IPS-18a (cell line): ENCODE data around the gene SHROOM4.

Source experiments
- H3K27ac ChIP-seq: one replicate; pipeline ENCODE4 v1.5.1; 2013; ENCODE audit warnings: low read length
- H3K27me3 ChIP-seq: one replicate; pipeline ENCODE4 v1.6.1; 2013; ENCODE audit warnings: mild to moderate bottlenecking, low read length; ENCODE audit not compliant: control insufficient read depth, insufficient read depth
- H3K36me3 ChIP-seq: one replicate; pipeline ENCODE4 v1.6.1; 2013; ENCODE audit warnings: low read depth, low read length; ENCODE audit not compliant: control insufficient read depth
- H3K4me1 ChIP-seq: one replicate; pipeline ENCODE4 v1.6.1; 2013; ENCODE audit warnings: low read depth, low read length; ENCODE audit not compliant: control insufficient read depth
- H3K4me3 ChIP-seq: one replicate; pipeline ENCODE4 v1.5.1; 2013; ENCODE audit warnings: low read length
- H3K9ac ChIP-seq: one replicate; pipeline ENCODE4 v1.6.1; 2013; ENCODE audit warnings: mild to moderate bottlenecking, low read length, moderate library complexity
- H3K9me3 ChIP-seq: one replicate; pipeline ENCODE4 v1.6.1; 2013; ENCODE audit warnings: low read depth, low read length; ENCODE audit not compliant: control insufficient read depth

Gene SHROOM4

DNA sequence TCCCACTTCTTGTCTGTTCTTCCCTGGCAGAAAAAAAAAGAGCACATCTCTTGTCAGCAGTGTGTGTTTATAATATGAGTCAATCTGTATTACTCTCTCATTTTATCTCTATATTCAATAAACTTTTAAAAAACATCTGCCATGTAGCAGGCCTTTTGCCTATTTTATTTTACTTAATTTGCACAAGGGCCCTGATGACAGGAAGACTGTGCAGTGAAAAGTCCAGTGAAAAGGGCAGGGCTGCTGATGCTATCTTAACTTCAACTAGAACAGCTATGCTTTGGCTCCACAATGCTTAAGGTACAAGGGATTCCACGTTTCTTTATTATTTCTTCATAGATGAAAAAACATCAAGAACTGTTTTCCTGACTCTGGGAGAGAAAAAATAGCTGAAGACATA lies 246.4 kb downstream of the SHROOM4 start:
- Histone ChIP-seq H3K27ac (no peak overlapping the region), H3K9me3 (peaks cover 10% of the 10 kb centered on the region), H3K9ac (no peak overlapping the region), H3K4me1 (peaks cover 5% of the 10 kb centered on the region), H3K27me3 (no peaks in the 10 kb centered on the region), H3K4me3 (no peak overlapping the region), H3K36me3 (no peaks in the 10 kb centered on the region)

DNA sequence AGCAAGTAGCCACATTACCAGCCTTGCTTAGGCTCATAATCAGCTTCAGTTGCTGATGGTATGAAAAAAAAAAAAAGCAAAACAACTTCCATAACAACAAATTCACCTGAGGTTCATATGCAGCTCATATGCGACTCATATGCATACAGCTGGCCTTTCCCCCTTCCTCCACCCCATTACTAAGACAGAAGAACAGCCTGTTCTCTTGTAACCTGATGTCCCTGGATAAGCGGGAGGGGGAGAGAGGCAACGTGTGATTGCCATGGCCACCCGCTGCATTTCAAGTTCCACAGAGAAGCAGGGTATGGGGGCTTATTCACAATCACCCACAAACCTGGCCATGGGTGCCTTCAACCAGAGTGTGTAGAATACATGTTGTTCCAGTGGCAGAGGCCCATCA lies 248.3 kb downstream of the SHROOM4 start:
- H3K27me3 ChIP-seq = no peaks in the 10 kb centered on the region
- H3K27ac ChIP-seq = no peak overlapping the region
- H3K9me3 ChIP-seq = peaks cover 7% of the 10 kb centered on the region
- H3K4me1 ChIP-seq = peaks cover 5% of the 10 kb centered on the region
- H3K9ac ChIP-seq = no peak overlapping the region
- H3K36me3 ChIP-seq = no peaks in the 10 kb centered on the region
- no peak overlapping the region for H3K4me3 ChIP-seq
